ENCODE data around the gene CNTNAP2.

CNTNAP2 gene

GRCh38 chr7:148340438-148341280, 2224.1 kb downstream of the CNTNAP2 start:
- no peak for FAIRE-seq

GRCh38 chr7:148344406-148344805, 2227.8 kb downstream of the CNTNAP2 start:
- FAIRE-seq, result no peak

GRCh38 chr7:148347981-148348380, 2231.4 kb downstream of the CNTNAP2 start:
- FAIRE-seq, result no peak

GRCh38 chr7:148348466-148348865, 2231.9 kb downstream of the CNTNAP2 start:
- no peak for FAIRE-seq

- no peak for FAIRE-seq
Observed at GRCh38 chr7:148356303-148356702, 2239.7 kb downstream of the CNTNAP2 start.

- FAIRE-seq, result no peak
Observed at GRCh38 chr7:148362541-148362940, 2245.9 kb downstream of the CNTNAP2 start.

- no peak for FAIRE-seq
Observed at GRCh38 chr7:148367731-148368475, 2251.3 kb downstream of the CNTNAP2 start.

- no peak for FAIRE-seq
Observed at GRCh38 chr7:148368562-148368961, 2252.0 kb downstream of the CNTNAP2 start.

GRCh38 chr7:148371280-148371937, 2254.8 kb downstream of the CNTNAP2 start:
- FAIRE-seq, result no peak

- FAIRE-seq, result peak; percentile 66
Observed at GRCh38 chr7:148374396-148375259, 2258.0 kb downstream of the CNTNAP2 start.

- FAIRE-seq, result no peak
Observed at GRCh38 chr7:148379677-148380076, 2263.1 kb downstream of the CNTNAP2 start.

GRCh38 chr7:148380596-148381419, 2264.2 kb downstream of the CNTNAP2 start:
- no peak for FAIRE-seq

- no peak for FAIRE-seq
Observed at GRCh38 chr7:148382596-148382995, 2266.0 kb downstream of the CNTNAP2 start.

GRCh38 chr7:148383651-148384050, 2267.1 kb downstream of the CNTNAP2 start:
- FAIRE-seq, result no peak

- no peak for FAIRE-seq
Observed at GRCh38 chr7:148385009-148385682, 2268.5 kb downstream of the CNTNAP2 start.

- FAIRE-seq, result no peak
Observed at GRCh38 chr7:148390381-148390780, 2273.8 kb downstream of the CNTNAP2 start.

GRCh38 chr7:148391591-148391990, 2275.0 kb downstream of the CNTNAP2 start:
- no peak for FAIRE-seq

GRCh38 chr7:148394582-148394981, 2278.0 kb downstream of the CNTNAP2 start:
- no peak for FAIRE-seq

- FAIRE-seq, result no peak
Observed at GRCh38 chr7:148395352-148395811, 2278.8 kb downstream of the CNTNAP2 start.

- no peak for FAIRE-seq
Observed at GRCh38 chr7:148395990-148396716, 2279.6 kb downstream of the CNTNAP2 start.
